AG04449 (cell line): ENCODE measurements around the gene PIK3C2G.

Experiments used
- CTCF ChIA-PET: fragments of 350-600 bp; formaldehyde crosslinking; extraction: SDS; loops from one replicate; lab custom pipeline; 2021; ENCODE audit warnings: antibody characterized with exemption; lab: Yijun Ruan, JAX
- POLR2A ChIA-PET: fragments of 400-600, 350-600 bp; formaldehyde crosslinking; extraction: SDS; loops from one replicate; lab custom pipeline; 2020; ENCODE audit warnings: antibody characterized with exemption, inconsistent platforms; lab: Yijun Ruan, JAX
- DNase-seq: peaks from one replicate; pipeline ENCODE4 v3.0.0-alpha.2; 2010; ENCODE audit warnings: low read depth, low spot score
- H3K4me3 ChIP-seq: 2 replicates; pipeline ENCODE4 v1.5.1; 2011; ENCODE audit warnings: low read depth, mild to moderate bottlenecking, control low read depth, low read length
- TF ChIP-seq, protein P1 (sequence below): IDR thresholded peaks from one replicate; pipeline ENCODE4 v1.5.1; 2011; ENCODE audit warnings: mild to moderate bottlenecking, moderate library complexity, low read length, control low read depth, inconsistent platforms; ENCODE audit not compliant: insufficient read depth; ENCODE audit errors: missing control alignments

Gene PIK3C2G

DNA sequence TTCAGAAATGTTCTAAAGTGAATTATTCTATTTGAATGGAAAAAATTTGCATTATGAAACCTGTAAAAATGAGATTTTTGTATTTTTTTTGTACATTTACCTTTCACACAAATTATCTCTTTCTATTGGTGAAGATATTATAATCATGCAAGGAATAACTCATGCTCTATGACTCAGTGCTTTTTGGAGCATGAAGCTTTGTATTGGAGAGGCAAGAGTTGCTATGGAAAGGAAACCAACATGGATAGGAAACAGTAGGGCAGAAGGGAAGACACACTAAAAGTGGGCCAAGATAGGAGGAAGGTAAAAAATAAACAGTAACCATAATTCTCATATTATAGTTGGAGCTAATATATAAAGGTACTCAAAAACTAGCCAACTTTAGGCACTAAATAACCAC is 397.5 kb downstream of the PIK3C2G start:
- POLR2A ChIA-PET, result no interaction called here
- TF ChIP-seq, protein P1, sequence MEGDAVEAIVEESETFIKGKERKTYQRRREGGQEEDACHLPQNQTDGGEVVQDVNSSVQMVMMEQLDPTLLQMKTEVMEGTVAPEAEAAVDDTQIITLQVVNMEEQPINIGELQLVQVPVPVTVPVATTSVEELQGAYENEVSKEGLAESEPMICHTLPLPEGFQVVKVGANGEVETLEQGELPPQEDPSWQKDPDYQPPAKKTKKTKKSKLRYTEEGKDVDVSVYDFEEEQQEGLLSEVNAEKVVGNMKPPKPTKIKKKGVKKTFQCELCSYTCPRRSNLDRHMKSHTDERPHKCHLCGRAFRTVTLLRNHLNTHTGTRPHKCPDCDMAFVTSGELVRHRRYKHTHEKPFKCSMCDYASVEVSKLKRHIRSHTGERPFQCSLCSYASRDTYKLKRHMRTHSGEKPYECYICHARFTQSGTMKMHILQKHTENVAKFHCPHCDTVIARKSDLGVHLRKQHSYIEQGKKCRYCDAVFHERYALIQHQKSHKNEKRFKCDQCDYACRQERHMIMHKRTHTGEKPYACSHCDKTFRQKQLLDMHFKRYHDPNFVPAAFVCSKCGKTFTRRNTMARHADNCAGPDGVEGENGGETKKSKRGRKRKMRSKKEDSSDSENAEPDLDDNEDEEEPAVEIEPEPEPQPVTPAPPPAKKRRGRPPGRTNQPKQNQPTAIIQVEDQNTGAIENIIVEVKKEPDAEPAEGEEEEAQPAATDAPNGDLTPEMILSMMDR, result no peak
- H3K4me3 ChIP-seq, result no peak overlapping the region
- no peak for DNase-seq
- CTCF ChIA-PET, result no interaction called here

DNA sequence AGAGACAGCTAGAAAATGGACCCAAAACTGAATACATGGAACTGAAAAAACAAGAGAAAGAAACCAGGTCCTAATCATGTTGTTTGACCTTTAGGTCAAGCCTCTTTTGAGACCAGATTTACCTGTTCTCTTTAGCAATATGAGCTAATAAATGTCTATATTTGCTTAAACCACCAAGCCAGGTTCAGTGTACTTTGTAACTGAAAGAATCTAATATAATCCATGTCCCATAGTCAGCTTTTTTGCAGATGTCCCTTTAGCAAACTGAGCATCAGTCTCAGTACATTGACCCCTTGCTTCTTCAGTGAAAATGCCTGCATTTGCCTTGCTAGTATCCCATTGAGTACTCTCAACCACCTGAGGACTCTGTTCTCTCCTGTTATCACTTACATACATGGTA is 414.8 kb downstream of the PIK3C2G start:
- H3K4me3 ChIP-seq, result no peak overlapping the region
- CTCF ChIA-PET, result no interaction called here
- TF ChIP-seq, protein P1, result no peak
- POLR2A ChIA-PET, result no interaction called here
- DNase-seq, result no peak

- POLR2A ChIA-PET, result no interaction called here
- no peak for DNase-seq
- TF ChIP-seq, protein P1, result no peak
- CTCF ChIA-PET, result interaction anchor here (0.6 to 1.0 kb wide), 2 partner anchors 11 to 193 kb away, joined by 3 read pairs; no protein-coding TSS in a partner anchor
- H3K4me3 ChIP-seq, result no peak overlapping the region
Observed at GRCh38 chr12:18676996-18677588, 415.8 kb downstream of the PIK3C2G start.

- TF ChIP-seq, protein P1, result no peak
- ChIA-PET CTCF (no interaction called here), POLR2A (no interaction called here)
- DNase-seq, result no peak
- H3K4me3 ChIP-seq, result no peak overlapping the region
Observed at GRCh38 chr12:18681818-18682217, 420.5 kb downstream of the PIK3C2G start.

- DNase-seq, result no peak
- ChIA-PET POLR2A (no interaction called here), CTCF (interaction anchor here (0.7 to 1.0 kb wide), 2 partner anchors 11 to 253 kb away, joined by 3 read pairs; no protein-coding TSS in a partner anchor)
- no peak overlapping the region for H3K4me3 ChIP-seq
- TF ChIP-seq, protein P1, result no peak
Observed at GRCh38 chr12:18683327-18684013, 422.2 kb downstream of the PIK3C2G start.

DNA sequence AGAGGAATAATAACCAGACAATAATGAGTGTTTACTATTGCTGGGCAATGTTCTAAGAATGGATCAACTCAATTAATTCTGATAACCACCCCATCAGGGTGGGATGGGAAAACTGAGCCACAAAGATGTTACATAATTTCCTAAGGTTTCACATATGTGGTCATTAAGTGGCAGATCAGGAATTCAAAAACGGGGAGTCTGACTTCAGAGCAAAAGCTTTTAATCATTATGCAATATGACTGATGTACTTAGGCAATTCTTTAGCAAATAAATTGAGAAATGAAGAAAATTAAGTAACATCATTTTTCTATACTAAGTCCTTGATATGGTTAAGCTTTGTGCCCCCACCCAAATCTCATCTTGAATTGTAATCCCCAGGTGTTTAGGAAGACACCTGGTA is 423.1 kb downstream of the PIK3C2G start:
- POLR2A ChIA-PET, result no interaction called here
- no peak overlapping the region for H3K4me3 ChIP-seq
- no peak for DNase-seq
- CTCF ChIA-PET, result no interaction called here
- TF ChIP-seq, protein P1, result no peak
